GM19452 (cell line): ENCODE measurements around the gene PHKG2.

Source experiments
- ATAC-seq: cut with Tn5 transposase; IDR thresholded peaks from one replicate; pipeline ENCODE4 v1.9.1; 2021; ENCODE audit not compliant: unreplicated experiment

The PHKG2 gene

GRCh38 chr16:30773826-30774225 is 25.6 kb downstream of the PHKG2 start:
- ATAC-seq: no peak

GRCh38 chr16:30774367-30775130 is 26.3 kb downstream of the PHKG2 start:
- ATAC-seq: no peak

GRCh38 chr16:30775131-30775391 is 26.8 kb downstream of the PHKG2 start:
- ATAC-seq: no peak

DNA sequence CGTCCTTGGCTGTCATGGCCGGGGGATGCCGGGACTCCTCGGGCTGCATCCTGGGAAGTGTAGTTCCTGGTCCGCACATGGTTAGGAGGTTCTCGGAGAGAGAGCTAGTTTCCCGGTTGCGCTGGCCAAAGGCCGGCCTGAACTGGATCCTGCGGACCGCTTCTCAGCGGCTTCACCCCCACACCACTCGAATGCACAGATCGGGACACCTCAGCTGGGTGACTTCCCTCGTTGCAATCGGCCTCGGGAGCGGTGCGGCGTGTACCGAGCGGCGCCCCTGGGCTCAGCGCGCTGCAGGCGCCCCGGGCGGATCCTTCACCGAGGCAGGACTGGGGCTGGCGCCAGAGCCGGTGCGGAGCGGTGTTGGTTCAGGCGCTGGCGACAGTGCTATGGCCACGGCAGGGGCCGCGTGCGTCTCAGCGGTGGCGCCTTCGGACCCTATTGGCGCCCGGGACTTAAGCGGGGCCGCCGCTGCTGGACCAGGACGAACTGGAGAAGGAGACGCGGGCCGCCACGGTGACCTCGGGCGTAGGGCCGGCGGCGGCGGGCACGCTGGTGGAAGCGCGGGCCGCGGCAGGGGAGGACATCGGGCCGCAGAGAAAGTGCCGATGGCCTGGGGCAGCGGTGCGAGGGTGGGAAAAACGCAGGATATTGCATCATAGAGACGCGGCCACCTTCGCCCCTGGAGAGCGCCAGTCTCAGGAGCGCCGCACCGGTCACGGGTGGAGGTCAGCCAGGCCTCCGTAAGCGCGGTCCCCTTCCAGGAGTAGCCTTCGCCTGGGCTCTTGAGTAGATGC is 27.4 kb downstream of the PHKG2 start:
- ATAC-seq: peak; percentile 63

DNA sequence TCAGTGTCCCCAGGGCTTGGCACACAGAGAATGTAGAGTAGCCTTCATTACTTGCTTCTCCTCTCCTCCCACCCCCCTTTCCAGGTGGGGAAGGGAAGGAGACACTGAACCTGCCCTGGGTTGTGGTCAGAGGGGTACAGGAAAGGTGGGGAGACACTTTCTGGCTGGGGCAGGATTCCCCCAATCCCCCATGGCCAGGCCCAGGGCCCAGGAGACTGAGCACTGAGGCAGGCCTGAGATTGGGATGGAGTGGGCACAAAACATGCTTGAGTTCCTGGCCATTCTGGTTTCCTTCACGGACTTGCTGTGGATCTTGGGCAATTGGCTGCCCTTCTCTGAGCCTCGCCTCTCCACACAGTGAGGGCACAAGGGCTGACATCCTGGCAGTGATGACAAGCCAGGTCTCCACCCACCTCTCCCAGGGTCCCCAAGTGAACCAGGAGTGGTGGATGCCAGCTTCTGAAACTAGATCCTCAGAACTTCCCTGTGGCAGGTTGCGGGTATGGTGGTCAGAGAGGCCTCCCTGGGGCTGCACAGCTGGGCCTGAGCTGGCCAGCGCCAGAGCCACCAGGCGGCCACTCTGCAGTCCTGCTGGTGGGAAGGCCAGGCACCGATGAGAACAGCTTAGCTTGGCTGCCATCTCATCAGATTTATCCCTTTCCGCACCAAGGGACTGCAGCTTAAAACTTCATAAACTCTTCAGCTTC is 29.5 kb downstream of the PHKG2 start:
- ATAC-seq: no peak

- ATAC-seq: no peak
Observed at GRCh38 chr16:30778549-30779244, 30.5 kb downstream of the PHKG2 start.

GRCh38 chr16:30779596-30779995 is 31.4 kb downstream of the PHKG2 start:
- ATAC-seq: no peak

DNA sequence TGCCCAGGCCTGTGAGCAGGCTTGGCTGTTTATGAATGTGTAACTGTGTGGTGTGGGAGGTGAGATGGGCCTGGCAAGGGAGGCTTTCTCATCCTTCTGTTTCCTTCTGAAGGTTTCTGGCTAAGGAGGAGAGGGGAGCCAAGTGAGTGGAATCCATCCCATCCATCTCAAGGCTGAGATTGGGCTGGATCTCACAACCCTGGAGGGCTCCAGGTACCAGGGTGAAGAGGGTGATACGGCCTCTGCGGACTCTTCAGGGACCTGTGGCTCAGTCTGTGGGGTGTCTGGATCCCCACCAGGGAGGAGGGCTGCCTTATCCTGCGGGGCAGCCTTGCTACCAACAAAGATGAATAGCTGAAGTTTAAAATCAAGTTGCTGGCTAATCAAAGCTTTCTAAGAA is 31.8 kb downstream of the PHKG2 start:
- ATAC-seq: no peak

DNA sequence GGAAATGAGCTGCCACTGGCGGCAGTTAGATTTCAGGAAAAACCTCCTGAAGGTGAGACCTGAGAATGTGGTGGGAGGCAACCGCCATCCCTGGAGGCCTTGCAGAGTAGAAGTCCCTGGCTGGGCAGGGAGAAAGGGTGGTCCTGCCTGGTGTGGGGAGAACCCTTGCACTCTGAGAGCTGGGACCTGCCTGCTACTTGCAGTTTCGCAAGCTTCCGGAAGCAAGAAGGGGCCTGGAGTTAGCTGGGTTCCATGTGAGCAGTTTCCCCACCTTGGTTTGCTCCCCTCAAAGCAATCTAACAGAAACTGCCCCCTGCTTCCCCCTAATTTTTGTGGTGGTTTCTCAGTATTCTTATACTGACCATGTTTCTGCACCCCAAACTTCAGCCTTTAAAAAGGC is 32.3 kb downstream of the PHKG2 start:
- no peak for ATAC-seq

DNA sequence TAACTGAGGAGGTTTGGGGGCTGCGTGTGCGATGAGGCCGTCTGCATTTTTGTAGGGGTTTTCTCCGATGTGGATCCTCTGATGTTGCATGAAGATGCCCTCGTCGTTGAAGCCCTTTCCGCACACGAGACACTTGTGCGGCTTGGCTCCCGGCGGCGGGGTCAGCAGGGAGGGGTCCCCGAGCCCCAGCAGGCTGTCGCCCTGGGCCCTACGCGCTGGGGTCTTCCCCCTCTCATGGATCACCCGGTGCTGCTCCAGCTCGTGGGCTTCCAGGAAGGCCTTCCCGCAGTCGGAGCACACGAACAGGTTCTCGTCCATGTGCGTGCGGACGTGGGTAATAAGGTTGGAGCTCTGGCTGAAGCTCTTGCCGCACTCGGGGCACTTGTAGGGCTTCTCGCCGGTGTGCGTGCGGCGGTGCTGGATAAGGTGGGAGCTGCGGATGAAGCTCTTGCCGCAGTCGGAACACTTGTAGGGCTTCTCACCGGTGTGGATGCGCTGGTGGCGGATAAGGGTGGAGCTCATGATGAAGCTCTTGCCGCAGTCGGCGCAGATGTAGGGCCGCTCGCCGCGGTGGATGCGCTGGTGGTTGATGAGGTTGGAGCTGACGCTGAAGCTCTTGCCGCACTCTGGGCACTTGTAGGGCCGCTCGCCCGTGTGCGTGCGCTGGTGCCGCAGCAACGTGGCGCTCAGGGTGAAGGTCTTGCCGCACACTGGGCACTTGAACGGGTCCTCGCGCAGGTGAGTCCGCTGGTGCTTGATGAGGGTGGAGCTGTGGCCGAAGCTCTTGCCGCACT is 34.5 kb downstream of the PHKG2 start:
- ATAC-seq: no peak

- ATAC-seq: no peak
Observed at GRCh38 chr16:30783280-30784109, 35.3 kb downstream of the PHKG2 start.

GRCh38 chr16:30784215-30784614 is 36.0 kb downstream of the PHKG2 start:
- no peak for ATAC-seq

- ATAC-seq: no peak
Observed at GRCh38 chr16:30785126-30786106, 37.2 kb downstream of the PHKG2 start.

GRCh38 chr16:30786115-30786935 is 38.1 kb downstream of the PHKG2 start:
- no peak for ATAC-seq

DNA sequence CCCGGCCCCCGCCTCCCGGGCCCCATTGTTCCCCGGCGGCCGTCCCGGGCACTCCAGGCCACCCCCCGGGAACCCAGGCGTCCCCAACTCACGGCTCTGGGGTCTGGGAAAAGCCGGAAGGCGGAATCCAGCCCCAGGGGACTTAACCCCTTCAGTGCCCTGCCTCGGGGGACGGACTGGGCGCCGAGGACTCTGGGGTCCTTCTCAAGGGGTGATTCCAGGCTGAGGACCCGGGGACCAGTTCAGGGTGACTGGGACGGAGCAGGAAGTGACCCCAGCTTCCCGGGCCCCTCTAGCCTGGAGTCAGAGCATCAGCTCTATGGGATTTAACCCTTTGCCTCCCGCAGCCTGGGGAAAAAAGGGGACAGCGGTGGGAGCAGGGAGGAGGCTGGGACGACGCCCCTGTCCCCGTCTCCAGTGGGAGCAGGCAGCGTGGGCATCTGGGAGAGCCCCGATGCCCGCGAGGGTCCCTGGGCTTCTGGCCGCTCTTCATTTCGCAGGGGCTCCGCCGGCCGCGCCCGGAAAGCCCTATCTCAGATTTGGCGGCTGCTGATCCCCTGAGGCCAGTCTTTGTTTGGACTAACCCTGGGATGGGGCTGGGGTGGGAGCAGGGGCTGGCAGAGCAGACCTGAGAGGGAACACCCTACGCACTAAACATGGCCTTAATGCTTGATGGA is 38.8 kb downstream of the PHKG2 start, which contains the start of gene ZNF629:
ZNF629 (minus strand) TSS at position 270 of the 677 bp plus-strand sequence. CDS start 2,723 bp downstream, outside the sequence.
- ATAC-seq: no peak

GRCh38 chr16:30787613-30788378 is 39.6 kb downstream of the PHKG2 start:
- no peak for ATAC-seq
